Prostate gland (tissue), 2 donors: ENCODE results near the gene ACAT1. TPM values are rescaled to one million over a fixed set of nuclear protein-coding genes. Genes with fewer than 3 reads are reported as not detected.

Experiments used
- DNase-seq: peaks from one replicate; pipeline ENCODE4 v3.0.0-alpha.2; 2019; ENCODE audit warnings: low spot score
- H3K27ac ChIP-seq, 2 donors: fragments of 200-600 bp; sonication (generic); 2 replicates each; pipeline ENCODE4 v1.5.1; 2017 to 2019
- H3K27me3 ChIP-seq: fragments of 200-600 bp; sonication (generic); replicated peaks from 2 replicates; pipeline ENCODE4 v1.5.1; 2019; ENCODE audit not compliant: insufficient read depth
- H3K36me3 ChIP-seq, 2 donors: fragments of 200-600 bp; sonication (generic); 1 replicate in 1 of 2; 2 replicates in 1 of 2; pipeline versions ENCODE4 v1.5.1 to v1.8.1; 2017 to 2019
- H3K4me1 ChIP-seq: fragments of 200-600 bp; sonication (generic); replicated peaks from 2 replicates; pipeline ENCODE4 v1.5.1; 2019
- H3K4me3 ChIP-seq, 2 donors: fragments of 200-600 bp; sonication (generic); 2 replicates each; pipeline ENCODE4 v1.5.1; 2017 to 2019
- H3K9me3 ChIP-seq: fragments of 200-600 bp; sonication (generic); 2 replicates; pipeline ENCODE4 v1.5.1; 2017
- CTCF ChIP-seq, 4 experiments: fragments of 200-600 bp in 2 of 4; fragments of 450-650 bp in 2 of 4; sonication (generic) in 2 of 4; IDR thresholded peaks; 1 replicate in 3 of 4; 2 replicates in 1 of 4; pipeline ENCODE4 v1.5.1; 2016 to 2019; ENCODE audit warnings: antibody characterized with exemption in 4 of 4, mild to moderate bottlenecking in 2 of 4, moderate library complexity in 2 of 4
- POLR2A ChIP-seq: fragments of 450-650 bp; IDR thresholded peaks from one replicate; pipeline ENCODE4 v1.6.1; 2016; ENCODE audit warnings: antibody characterized with exemption, mild to moderate bottlenecking
- POLR2AphosphoS5 ChIP-seq: sonication (generic); formaldehyde crosslinking; IDR thresholded peaks from one replicate; pipeline ENCODE4 v1.6.1; 2017; ENCODE audit warnings: antibody characterized with exemption
- WGBS: methylation state at CpG from one replicate; pipeline ENCODE4 v1.1.5; 2018; 5-methylcytosine and 5-hydroxymethylcytosine counted together
- intact Hi-C: fragments of 100-400 bp; cut with DNase I; formaldehyde crosslinking; loops from one replicate; pipeline ENCODE4 v1.14.2; 2022
- small RNA-seq, 2 donors: library from RNA; depleted of rRNA; stranded (forward); fragments of <200 nt; gene quantifications; one replicate each; pipeline ENCODE3, GENCODE V24; 2016
- total RNA-seq, 2 donors: library from RNA; depleted of rRNA; stranded (reverse); fragments of >200 nt; gene quantifications; one replicate each; pipeline ENCODE4 v1.1.0, GENCODE V29; 2016

Gene ACAT1
- total RNA-seq, 2 donors from 2014 or later = 65.1 to 152 TPM

GRCh38 chr11:108167624-108168023, 46.3 kb downstream of the ACAT1 start:
- Histone ChIP-seq H3K27me3 (no peaks in the 10 kb centered on the region), H3K4me3 (no peak overlapping the region), H3K4me1 (no peaks in the 10 kb centered on the region), H3K9me3 (no peaks in the 10 kb centered on the region), H3K36me3 (peaks cover 0 to 6% of the 10 kb centered on the region in 2 donors), H3K27ac (no peak overlapping the region)
- no peak for TF ChIP-seq POLR2A
- TF ChIP-seq CTCF (IDR thresholded peaks at IDR 0.05) = no peak
- TF ChIP-seq POLR2AphosphoS5 = no peak
- intact Hi-C loops = no loop called here
- DNase-seq = no peak

- Histone ChIP-seq H3K4me1 (no peaks in the 10 kb centered on the region), H3K9me3 (no peaks in the 10 kb centered on the region), H3K4me3 (no peak overlapping the region), H3K27ac (no peak overlapping the region), H3K27me3 (no peaks in the 10 kb centered on the region), H3K36me3 (peaks cover 0 to 6% of the 10 kb centered on the region in 2 donors)
- TF ChIP-seq POLR2A (no peak), CTCF (IDR thresholded peaks at IDR 0.05) (no peak), POLR2AphosphoS5 (no peak)
- intact Hi-C loops = no loop called here
- WGBS = 83% methylated on average over 2 of the region's 2 CpGs
- no peak for DNase-seq
Measured at GRCh38 chr11:108170184-108170583, 48.8 kb downstream of the ACAT1 start.

GRCh38 chr11:108177570-108177969, 56.2 kb downstream of the ACAT1 start:
- intact Hi-C loops = no loop called here
- Histone ChIP-seq H3K9me3 (no peaks in the 10 kb centered on the region), H3K27me3 (no peaks in the 10 kb centered on the region), H3K4me1 (no peaks in the 10 kb centered on the region), H3K27ac (no peak overlapping the region), H3K36me3 (no peaks in the 10 kb centered on the region), H3K4me3 (no peak overlapping the region)
- no peak for DNase-seq
- TF ChIP-seq POLR2A = no peak
- no peak for TF ChIP-seq POLR2AphosphoS5
- no peak for TF ChIP-seq CTCF (IDR thresholded peaks at IDR 0.05)
- 97% methylated on average over 5 of the region's 5 CpGs for WGBS

- no peak overlapping the region for H3K27ac ChIP-seq
- no peaks in the 10 kb centered on the region for H3K9me3 ChIP-seq
- H3K4me3 ChIP-seq = no peak overlapping the region
- H3K4me1 ChIP-seq = no peaks in the 10 kb centered on the region
- no peaks in the 10 kb centered on the region for H3K27me3 ChIP-seq
- no peaks in the 10 kb centered on the region for H3K36me3 ChIP-seq
- intact Hi-C loops = no loop called here
- no peak for TF ChIP-seq CTCF (IDR thresholded peaks at IDR 0.05)
- no peak for TF ChIP-seq POLR2AphosphoS5
- no peak for TF ChIP-seq POLR2A
- DNase-seq = no peak
Measured at GRCh38 chr11:108193725-108194124, 72.4 kb downstream of the ACAT1 start.

GRCh38 chr11:108196901-108197300, 75.5 kb downstream of the ACAT1 start:
- TF ChIP-seq POLR2AphosphoS5 (no peak), CTCF (IDR thresholded peaks at IDR 0.05) (no peak), POLR2A (no peak)
- intact Hi-C loops = no loop called here
- H3K4me1 ChIP-seq = no peaks in the 10 kb centered on the region
- no peaks in the 10 kb centered on the region for H3K9me3 ChIP-seq
- H3K27me3 ChIP-seq = no peaks in the 10 kb centered on the region
- no peak overlapping the region for H3K4me3 ChIP-seq
- no peak for DNase-seq
- no peak overlapping the region for H3K27ac ChIP-seq
- no peaks in the 10 kb centered on the region for H3K36me3 ChIP-seq
- WGBS = 78% methylated on average over 3 of the region's 3 CpGs

Small RNA genes lying within 50 kb of the gene (small RNA-seq; reads per million reads assigned to genes)
- 0 reads per million in 2 donors for gene RF00019

Other genes starting within 250 kb of the ACAT1 start
- gene RAB39A, start 193.1 kb upstream of the ACAT1 start, total RNA-seq = under 1 TPM; 0.87 to 0.97 TPM
- gene CUL5, start 112.7 kb upstream of the ACAT1 start, total RNA-seq = 10 to 100 TPM; 28.1 to 46.4 TPM
- gene NPAT, start 101.1 kb downstream of the ACAT1 start, total RNA-seq = 10 to 100 TPM; 18.1 to 25.3 TPM
- 10 to 100 TPM; 32.9 to 80.9 TPM for gene ATM, start 101.5 kb downstream of the ACAT1 start, total RNA-seq